SU-DHL-6 (cell line): ENCODE measurements around the gene UPB1.

Experiments used
- H2AFZ ChIP-seq: fragments of 200-600 bp; sonication (generic); 2 replicates; pipeline ENCODE4 v1.6.1; 2014; ENCODE audit warnings: low read depth, mild to moderate bottlenecking, moderate library complexity, mixed read lengths, antibody characterized with exemption, low read length; ENCODE audit not compliant: severe bottlenecking
- H3F3A ChIP-seq: fragments of 200-600 bp; shearing (Covaris generic); 2 replicates; pipeline ENCODE4 v1.6.0; 2016; ENCODE audit warnings: antibody characterized with exemption, mild to moderate bottlenecking; ENCODE audit not compliant: insufficient read depth
- H3K27ac ChIP-seq: fragments of 200-600 bp; sonication (generic); 2 replicates; pipeline ENCODE4 v1.5.1; 2016; ENCODE audit warnings: low read depth, mild to moderate bottlenecking, low read length, moderate library complexity, mixed read lengths
- H3K27me3 ChIP-seq: fragments of 200-600 bp; sonication (generic), shearing (Covaris generic); 2 replicates; pipeline ENCODE4 v1.6.0; 2014; ENCODE audit warnings: mild to moderate bottlenecking, low read length
- H3K36me3 ChIP-seq: fragments of 200-600 bp; sonication (generic); 2 replicates; pipeline ENCODE4 v1.6.1; 2014; ENCODE audit warnings: mild to moderate bottlenecking, low read length, mixed read lengths
- H3K4me2 ChIP-seq: fragments of 300-600, 200-600 bp; shearing (Covaris generic), sonication (generic); 2 replicates; pipeline ENCODE4 v1.6.0; 2014; ENCODE audit warnings: low read length, low read depth, mild to moderate bottlenecking; ENCODE audit not compliant: poor library complexity, severe bottlenecking
- H3K4me3 ChIP-seq: fragments of 200-600 bp; sonication (generic); 2 replicates; pipeline ENCODE4 v1.5.1; 2014; ENCODE audit warnings: antibody characterized with exemption, low read length, mild to moderate bottlenecking, mixed read lengths; ENCODE audit not compliant: insufficient read depth, poor library complexity, severe bottlenecking
- H3K79me2 ChIP-seq: fragments of 200-600 bp; sonication (generic); 2 replicates; pipeline ENCODE4 v1.6.1; 2014; ENCODE audit warnings: mild to moderate bottlenecking, low read length, moderate library complexity; ENCODE audit not compliant: insufficient read depth
- H3K9ac ChIP-seq: fragments of 200-600 bp; sonication (generic); 2 replicates; pipeline ENCODE4 v1.7.0; 2014; ENCODE audit warnings: mild to moderate bottlenecking, low read length
- H3K9me2 ChIP-seq: fragments of 200-600 bp; sonication (generic); replicated peaks from 2 replicates; pipeline ENCODE4 v1.6.1; 2014; ENCODE audit warnings: low read length; ENCODE audit not compliant: insufficient read depth
- H3K9me3 ChIP-seq: fragments of 200-600 bp; sonication (generic); 2 replicates; pipeline ENCODE4 v1.6.1; 2014; ENCODE audit warnings: low read length, mixed read lengths; ENCODE audit not compliant: insufficient read depth
- H4K20me1 ChIP-seq: fragments of 200-600 bp; sonication (generic); 2 replicates; pipeline ENCODE4 v1.6.1; 2014; ENCODE audit warnings: low read depth, mild to moderate bottlenecking, antibody characterized with exemption, low read length, moderate library complexity, mixed read lengths
- CTCF ChIP-seq: fragments of 200-600 bp; sonication (generic); IDR thresholded peaks from one replicate; pipeline ENCODE4 v1.5.1; 2017; ENCODE audit warnings: antibody characterized with exemption, mild to moderate bottlenecking, low read length, moderate library complexity; ENCODE audit not compliant: insufficient read depth, poor library complexity, severe bottlenecking
- EZH2phosphoT487 ChIP-seq: fragments of 200-600 bp; sonication (generic), shearing (Covaris generic); conservative IDR thresholded peaks from 2 replicates; pipeline ENCODE4 v1.6.1; 2018; ENCODE audit warnings: mild to moderate bottlenecking, antibody characterized with exemption, low read length, moderate library complexity, mixed read lengths

The UPB1 gene

DNA sequence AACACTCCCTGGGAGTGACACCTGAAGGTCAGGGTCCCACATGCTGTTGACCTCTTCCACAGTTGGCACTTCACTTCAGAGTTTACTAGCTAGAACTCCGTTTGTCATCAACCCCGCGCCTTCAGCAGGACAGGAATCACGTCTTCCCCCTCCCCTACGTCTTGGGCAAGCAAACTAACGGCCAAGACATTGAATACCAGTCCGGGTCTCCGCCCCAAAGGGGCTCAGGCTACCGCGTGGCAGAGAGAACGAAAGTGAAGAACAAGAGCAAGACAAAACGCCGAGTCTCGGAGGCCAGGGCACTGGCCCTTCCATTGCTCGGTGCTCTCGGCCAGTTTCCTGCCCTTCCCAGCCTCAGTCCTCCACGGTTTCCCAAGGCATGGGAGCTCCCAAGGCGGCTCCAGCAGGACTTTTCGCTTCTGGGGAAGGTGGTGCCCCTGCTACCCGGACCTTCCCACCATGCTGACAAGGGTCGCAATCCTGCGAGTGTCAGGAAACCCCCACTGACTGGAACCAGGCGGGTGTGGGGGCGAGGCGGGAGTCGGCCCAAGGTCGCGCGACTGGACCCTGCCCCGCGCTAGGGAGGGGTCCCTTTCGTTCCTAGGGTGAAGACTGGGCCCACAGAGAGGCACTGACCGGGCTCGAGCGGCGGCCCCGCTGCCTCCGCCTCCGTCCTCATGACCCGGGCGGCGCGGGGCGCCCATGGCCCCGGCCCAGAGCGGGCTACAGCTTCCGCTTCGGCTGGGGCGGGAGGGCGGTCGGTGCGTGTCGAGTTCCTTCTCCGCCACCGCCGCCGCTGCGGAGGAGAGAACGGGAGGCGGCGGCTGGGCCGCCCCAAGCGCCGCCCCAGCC is 59.4 kb downstream of the UPB1 start, which contains the start of gene GUCD1:
Gene GUCD1 (minus strand): TSS at position 826 of the 852 bp plus-strand sequence. CDS start 147 bp downstream, at position 679.
- Histone ChIP-seq H3K9ac (peak within 1 kb of the TSS; percentile 99), H3K9me3 (no peaks in the 10 kb centered on the region), H3K79me2 (peaks cover 88% of the 10 kb centered on the region), H3K27me3 (no peaks in the 10 kb centered on the region), H3F3A (no peaks in the 10 kb centered on the region), H3K36me3 (peaks cover 17% of the 10 kb centered on the region), H3K4me2 (peak within 1 kb of the TSS; percentile 100), H3K4me3 (peak within 1 kb of the TSS; percentile 97), H3K9me2 (no peaks in the 10 kb centered on the region), H3K27ac (peak within 1 kb of the TSS; percentile 89), H4K20me1 (peaks cover 5% of the 10 kb centered on the region; the same call in 1 of the 2 replicates), H2AFZ (peak within 1 kb of the TSS; percentile 96)
- TF ChIP-seq EZH2phosphoT487 (no peak), CTCF (no peak)

DNA sequence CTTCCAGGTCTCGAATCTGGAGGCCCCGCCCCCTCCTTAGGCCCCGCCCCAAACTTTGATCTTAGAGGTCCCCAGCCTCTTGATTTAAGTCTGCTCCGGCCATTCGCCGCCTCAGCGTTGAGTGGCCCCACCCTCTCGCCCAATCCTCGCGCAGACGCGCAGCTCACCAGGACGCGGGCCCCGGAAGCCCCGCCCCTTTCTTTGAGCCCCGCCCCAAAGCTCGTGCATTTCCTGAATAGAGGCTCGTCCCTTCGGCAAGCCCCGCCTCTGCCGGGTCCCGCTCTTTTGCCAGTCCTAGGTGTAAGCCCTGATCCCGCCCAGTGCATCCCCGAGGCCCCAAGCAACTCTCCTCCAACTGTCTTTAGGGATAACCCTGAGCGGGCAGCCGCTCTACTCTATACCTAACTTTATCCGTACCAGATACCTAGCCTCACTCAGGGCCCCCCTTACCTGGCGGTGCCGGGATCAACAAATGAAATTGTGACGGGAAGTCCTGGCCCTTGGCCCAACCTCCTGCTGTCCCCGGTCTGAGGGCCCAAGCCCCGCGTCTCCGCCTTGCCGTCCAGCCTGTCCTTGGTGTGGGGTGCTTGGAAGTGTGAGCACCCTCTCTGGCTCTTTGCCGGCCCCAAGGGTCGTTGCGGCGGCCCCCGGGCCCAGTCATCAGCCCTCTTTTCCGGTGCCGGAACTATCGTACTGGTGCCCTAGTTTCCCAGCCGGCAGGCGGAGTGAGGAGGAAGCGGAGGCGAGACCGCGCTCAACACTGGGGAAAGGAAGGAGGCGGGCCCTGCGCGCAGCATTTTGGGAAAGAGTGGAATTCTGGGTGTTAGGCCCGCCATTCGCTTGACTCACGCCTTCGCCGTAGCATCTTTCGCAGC is 60.3 kb downstream of the UPB1 start, which contains the start of gene SNRPD3:
Gene SNRPD3 (plus strand): TSS at position 835 of the 875 bp plus-strand sequence. CDS start 1,676 bp downstream, outside the sequence.
- Histone ChIP-seq H3K36me3 (peaks cover 17% of the 10 kb centered on the region), H3K27me3 (no peaks in the 10 kb centered on the region), H3K4me3 (peak within 1 kb of the TSS; percentile 97), H3K9me3 (no peaks in the 10 kb centered on the region), H3K9me2 (no peaks in the 10 kb centered on the region), H3K9ac (peak within 1 kb of the TSS; percentile 99), H4K20me1 (peaks cover 5% of the 10 kb centered on the region; the same call in 1 of the 2 replicates), H3K27ac (peak within 1 kb of the TSS; percentile 89), H3K79me2 (peaks cover 87% of the 10 kb centered on the region), H3K4me2 (peak within 1 kb of the TSS; percentile 100), H3F3A (no peaks in the 10 kb centered on the region), H2AFZ (peak within 1 kb of the TSS; percentile 96)
- TF ChIP-seq EZH2phosphoT487 (no peak), CTCF (no peak)

- no peak overlapping the region for H2AFZ ChIP-seq
- no peak overlapping the region for H3K9ac ChIP-seq
- no peaks in the 10 kb centered on the region for H3K9me3 ChIP-seq
- no peak overlapping the region for H3K27ac ChIP-seq
- no peaks in the 10 kb centered on the region for H3F3A ChIP-seq
- no peaks in the 10 kb centered on the region for H3K27me3 ChIP-seq
- H3K79me2 ChIP-seq = peaks cover 88% of the 10 kb centered on the region
- no peak overlapping the region for H3K4me2 ChIP-seq
- H4K20me1 ChIP-seq = peaks cover 11% of the 10 kb centered on the region; the same call in 1 of the 2 replicates
- no peaks in the 10 kb centered on the region for H3K9me2 ChIP-seq
- H3K4me3 ChIP-seq = no peak overlapping the region
- no peak for TF ChIP-seq EZH2phosphoT487
- peaks cover 23% of the 10 kb centered on the region for H3K36me3 ChIP-seq
Observed at GRCh38 chr22:24559471-24559870, 64.3 kb downstream of the UPB1 start.
